K562 (cell line): Measurements from ENCODE around the gene LAMA5. TPM values are rescaled to one million over a fixed set of nuclear protein-coding genes. Genes with fewer than 3 reads are reported as not detected.

Experiments
- ATF6 ChIP-seq: sonication (generic); formaldehyde crosslinking; IDR thresholded peaks from 2 replicates; pipeline ENCODE4 v1.4.0; 2020; ENCODE audit warnings: mild to moderate bottlenecking, missing genetic modification reagents
- CTBP1 ChIP-seq: fragments of 450-650 bp; IDR thresholded peaks from 2 replicates; pipeline ENCODE4 v1.6.1; 2016; ENCODE audit warnings: borderline replicate concordance
- FOXJ2 ChIP-seq: fragments of 200-800 bp; sonication (Bioruptor generic); IDR thresholded peaks from 2 replicates; pipeline ENCODE4 v1.6.1; 2016; ENCODE audit warnings: missing genetic modification characterization, missing compliant biosample characterization
- L3MBTL2 ChIP-seq: fragments of 450-650 bp; IDR thresholded peaks from 2 replicates; pipeline ENCODE4 v1.6.1; 2016; ENCODE audit warnings: mild to moderate bottlenecking, moderate library complexity
- MAZ ChIP-seq, 2 experiments: fragments of 450-650 bp in 1 of 2; sonication (generic) in 1 of 2; formaldehyde crosslinking; IDR thresholded peaks in 1 of 2; conservative IDR thresholded peaks in 1 of 2; 2 replicates each; pipeline versions ENCODE4 v1.4.0 to v1.5.0; 2020; ENCODE audit warnings: mild to moderate bottlenecking in 1 of 2, missing genetic modification reagents in 1 of 2
- PRDM10 ChIP-seq: fragments of 450-650 bp; IDR thresholded peaks from 2 replicates; pipeline ENCODE4 v1.6.1; 2018; ENCODE audit not compliant: partially characterized antibody
- PTTG1 ChIP-seq: fragments of 450-650 bp; IDR thresholded peaks from 2 replicates; pipeline ENCODE4 v1.6.1; 2016; ENCODE audit warnings: low read depth, mild to moderate bottlenecking, missing genetic modification characterization, missing compliant biosample characterization
- RAD21 ChIP-seq, 2 experiments: fragments of 250-450 bp in 1 of 2; fragments of 450-650 bp in 1 of 2; sonication (Bioruptor Pico) in 1 of 2; formaldehyde crosslinking in 1 of 2; IDR thresholded peaks in 1 of 2; conservative IDR thresholded peaks in 1 of 2; 2 replicates each; pipeline versions ENCODE4 v1.4.0 to v1.8.0; 2020 to 2022; ENCODE audit warnings: mild to moderate bottlenecking in 2 of 2, moderate library complexity in 1 of 2
- SMC3 ChIP-seq: conservative IDR thresholded peaks from 2 replicates; pipeline ENCODE4 v1.6.1; 2011; ENCODE audit warnings: low read depth, low read length, improper control_type of control experiment; ENCODE audit not compliant: insufficient read depth
- SP1 ChIP-seq: sonication (generic); formaldehyde crosslinking; IDR thresholded peaks from 2 replicates; pipeline ENCODE4 v1.8.1; 2022; ENCODE audit warnings: mild to moderate bottlenecking, missing genetic modification reagents
- TBP ChIP-seq: optimal IDR thresholded peaks from 2 replicates; pipeline ENCODE3; 2011; ENCODE audit warnings: low read depth, low read length, improper control_type of control experiment
- TOE1 ChIP-seq, 2 experiments: fragments of 450-650 bp in 1 of 2; sonication (generic) in 1 of 2; formaldehyde crosslinking in 1 of 2; IDR thresholded peaks; 2 replicates each; pipeline versions ENCODE4 v1.7.1 to v1.8.0; 2016 to 2022; ENCODE audit warnings: borderline replicate concordance in 2 of 2, mild to moderate bottlenecking in 2 of 2, antibody characterized with exemption in 1 of 2, inconsistent platforms in 1 of 2, low read depth in 1 of 2, missing genetic modification reagents in 1 of 2, moderate library complexity in 1 of 2
- ZBTB7A ChIP-seq: IDR thresholded peaks from 2 replicates; pipeline ENCODE4 v1.6.1; 2011; ENCODE audit warnings: low read depth, mild to moderate bottlenecking, low read length, moderate library complexity, borderline replicate concordance; ENCODE audit not compliant: control insufficient read depth
- ZNF232 ChIP-seq: sonication (generic); formaldehyde crosslinking; IDR thresholded peaks from 2 replicates; pipeline ENCODE4 v1.8.0; 2022; ENCODE audit warnings: mild to moderate bottlenecking, missing genetic modification reagents
- ZNF24 ChIP-seq: fragments of 450-650 bp; IDR thresholded peaks from 2 replicates; pipeline ENCODE4 v1.6.1; 2016
- ZNF280A ChIP-seq: fragments of 450-650 bp; IDR thresholded peaks from 2 replicates; pipeline ENCODE4 v1.6.1; 2018; ENCODE audit warnings: mild to moderate bottlenecking, low read depth; ENCODE audit not compliant: partially characterized antibody
- ZNF324 ChIP-seq: fragments of 250-450 bp; sonication (Bioruptor Pico); IDR thresholded peaks from 2 replicates; pipeline ENCODE4 v1.4.0; 2020; ENCODE audit warnings: mild to moderate bottlenecking
- ZNF75A ChIP-seq: fragments of 450-650 bp; formaldehyde crosslinking; IDR thresholded peaks from 2 replicates; pipeline ENCODE4 v1.4.0; 2020; ENCODE audit warnings: mild to moderate bottlenecking
- polyA plus RNA-seq, 8 experiments: library from polyadenylated mRNA; depleted of rRNA in 4 of 8; stranded (reverse) in 5 of 8; unstranded in 3 of 8; fragments of >200 nt; fragmentation: Nextera tagmentation in 2 of 8; fragmentation: Illumina TruSeq in 1 of 8; extraction: Ambion mirVana in 2 of 8; extraction: Trizol in 1 of 8; gene quantifications; 2 replicates each; pipeline versions ENCODE4 v1.2.1 to v1.2.3, GENCODE V29; 2011 to 2014; ENCODE audit warnings: inconsistent platforms in 1 of 8, missing spikeins in 1 of 8
- total RNA-seq, 7 experiments: library from RNA; depleted of rRNA in 6 of 7; stranded (reverse); fragments of >200 nt in 6 of 7; fragmentation: Illumina TruSeq in 2 of 7; extraction: Trizol in 2 of 7; gene quantifications; 2 replicates each; pipeline versions ENCODE4 v1.2.1 to v1.2.3, GENCODE V29; 2011 to 2021; ENCODE audit warnings: low replicate concordance in 1 of 7

The LAMA5 gene
- total and polyA plus RNA-seq, 9 of the 15 experiments (the other 6 are each of a cell fraction or from before 2014, with no cell fraction given): 0.31 to 101 (median 7.8) TPM

- TF ChIP-seq PTTG1 (tag) (no peak), ZNF280A (no peak), CTBP1 (peak; percentile 98), RAD21 (CRISPR knock-in tag; conservative IDR thresholded peaks at IDR 0.05 in 1 of 2, IDR thresholded peaks at IDR 0.05 in 1 of 2) (peak in 1 of 2 experiments; percentile 44; a peak in 1 of 4 replicates), ZNF324 (CRISPR knock-in tag) (no peak), SP1 (peak; percentile 85), SMC3 (no peak), ZNF232 (CRISPR knock-in tag) (no peak), PRDM10 (peak; percentile 37), ZNF75A (no peak), TBP (peak; percentile 60), L3MBTL2 (peak; percentile 97), TOE1 (IDR thresholded peaks at IDR 0.05; ENCODE audit: borderline replicate concordance) (peak; percentile 97), TOE1 (CRISPR knock-in tag; IDR thresholded peaks at IDR 0.05; ENCODE audit: borderline replicate concordance, low read depth) (no peak), ZNF24 (no peak; the same call in 1 of the 2 replicates), ATF6 (CRISPR knock-in tag) (0 out of 2 replicates have a peak, but pooled peaks have one; percentile 68), MAZ (CRISPR knock-in tag; conservative IDR thresholded peaks at IDR 0.05 in 1 of 2, IDR thresholded peaks at IDR 0.05 in 1 of 2) (peak; percentile 88 to 90), FOXJ2 (no peak), ZBTB7A (no peak; the same call in 1 of the 2 replicates)
These were observed 40.3 kb upstream of the LAMA5 start, which contains the start of gene CABLES2 (continued) for GRCh38 chr20:62407221-62407992.
